Lung (tissue), 12 donors: ENCODE measurements around the gene ZNF23. TPM values are rescaled to one million over a fixed set of nuclear protein-coding genes. Genes with fewer than 3 reads are reported as not detected.

Source experiments
- ATAC-seq: fragments of 200-7000 bp; cut with Tn5 transposase; one replicate; pipeline ENCODE4 v1.9.1; 2020; ENCODE audit warnings: moderate number of reproducible peaks; ENCODE audit not compliant: insufficient read depth, low FRiP score
- DNase-seq, 3 donors: peaks; one replicate each; pipeline ENCODE4 v3.0.0-alpha.2; 2013 to 2017
- H3K27ac ChIP-seq, 2 donors: one replicate each; pipeline ENCODE4 v1.5.1; 2013; ENCODE audit warnings: mild to moderate bottlenecking in 2 of 2, moderate library complexity in 2 of 2, control low read depth in 1 of 2, inconsistent platforms in 1 of 2, low read depth in 1 of 2, low read length in 1 of 2
- H3K27me3 ChIP-seq, 3 donors: one replicate each; pipeline ENCODE4 v1.5.1; 2013; ENCODE audit warnings: low read length in 2 of 3; ENCODE audit not compliant: control insufficient read depth in 3 of 3, insufficient read depth in 3 of 3
- H3K36me3 ChIP-seq, 4 donors: one replicate each; pipeline ENCODE4 v1.5.1; 2013; ENCODE audit warnings: low read length in 4 of 4, mild to moderate bottlenecking in 1 of 4, moderate library complexity in 1 of 4; ENCODE audit not compliant: control insufficient read depth in 4 of 4, insufficient read depth in 4 of 4
- H3K4me1 ChIP-seq, 5 donors: one replicate each; pipeline ENCODE4 v1.5.1; 2013; ENCODE audit warnings: low read length in 5 of 5, mild to moderate bottlenecking in 2 of 5, moderate library complexity in 1 of 5; ENCODE audit not compliant: control insufficient read depth in 5 of 5, insufficient read depth in 5 of 5
- H3K4me3 ChIP-seq: one replicate; pipeline ENCODE4 v1.5.1; 2013; ENCODE audit warnings: mild to moderate bottlenecking, control low read depth, moderate library complexity
- H3K9ac ChIP-seq, 2 donors: one replicate each; pipeline ENCODE4 v1.5.1; 2013; ENCODE audit warnings: low read length in 2 of 2, control low read depth in 1 of 2; ENCODE audit not compliant: insufficient read depth in 1 of 2
- H3K9me3 ChIP-seq, 4 donors: one replicate each; pipeline ENCODE4 v1.5.1; 2013; ENCODE audit warnings: low read length in 3 of 4, mild to moderate bottlenecking in 1 of 4, moderate library complexity in 1 of 4; ENCODE audit not compliant: control insufficient read depth in 4 of 4, insufficient read depth in 3 of 4
- WGBS, 2 donors: extraction: QIAGEN DNeasy Blood & Tissue Kit; methylation state at CpG; one replicate each; pipeline ENCODE4 v1.1.7; 2013; 5-methylcytosine and 5-hydroxymethylcytosine counted together
- polyA plus RNA-seq, 2 donors: library from polyadenylated mRNA; stranded (reverse); fragments of 200-250 nt; gene quantifications; one replicate each; pipeline ENCODE4 v1.2.1, GENCODE V29; 2013
- total RNA-seq, 2 donors: library from RNA; depleted of rRNA in 1 of 2; stranded (reverse); fragments of >200 nt in 1 of 2; gene quantifications; one replicate each; pipeline ENCODE4 v1.2.1, GENCODE V29; 2014 to 2021
- TF ChIP-seq, protein P1 (sequence below): IDR thresholded peaks from 2 replicates; pipeline ENCODE4 v1.5.1; 2012; ENCODE audit warnings: mild to moderate bottlenecking; ENCODE audit errors: control extremely low read depth, extremely low read depth
- donor health status: control.
- donor health status: control.
- donor health status: Bipolar disorder and iron deficiency.
- donor health status: healthy.
- donor health status: DM: yes; HTN: yes; CAD: no.

The ZNF23 gene
- total and polyA plus RNA-seq, 4 donors: 4.9 to 14.5 (median 10.9) TPM

- 67 to 73% methylated on average over 4 of the region's 4 CpGs for WGBS, 2 donors
- TF ChIP-seq, protein P1, sequence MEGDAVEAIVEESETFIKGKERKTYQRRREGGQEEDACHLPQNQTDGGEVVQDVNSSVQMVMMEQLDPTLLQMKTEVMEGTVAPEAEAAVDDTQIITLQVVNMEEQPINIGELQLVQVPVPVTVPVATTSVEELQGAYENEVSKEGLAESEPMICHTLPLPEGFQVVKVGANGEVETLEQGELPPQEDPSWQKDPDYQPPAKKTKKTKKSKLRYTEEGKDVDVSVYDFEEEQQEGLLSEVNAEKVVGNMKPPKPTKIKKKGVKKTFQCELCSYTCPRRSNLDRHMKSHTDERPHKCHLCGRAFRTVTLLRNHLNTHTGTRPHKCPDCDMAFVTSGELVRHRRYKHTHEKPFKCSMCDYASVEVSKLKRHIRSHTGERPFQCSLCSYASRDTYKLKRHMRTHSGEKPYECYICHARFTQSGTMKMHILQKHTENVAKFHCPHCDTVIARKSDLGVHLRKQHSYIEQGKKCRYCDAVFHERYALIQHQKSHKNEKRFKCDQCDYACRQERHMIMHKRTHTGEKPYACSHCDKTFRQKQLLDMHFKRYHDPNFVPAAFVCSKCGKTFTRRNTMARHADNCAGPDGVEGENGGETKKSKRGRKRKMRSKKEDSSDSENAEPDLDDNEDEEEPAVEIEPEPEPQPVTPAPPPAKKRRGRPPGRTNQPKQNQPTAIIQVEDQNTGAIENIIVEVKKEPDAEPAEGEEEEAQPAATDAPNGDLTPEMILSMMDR: no peak
- Histone ChIP-seq H3K27ac (no peak overlapping the region), H3K36me3 (no peaks in the 10 kb centered on the region), H3K27me3 (peaks cover 0 to 19% (median 3%) of the 10 kb centered on the region in 3 donors), H3K4me1 (no peaks in the 10 kb centered on the region), H3K4me3 (no peak overlapping the region), H3K9me3 (peaks cover 0 to 12% (median 0%) of the 10 kb centered on the region in 4 donors), H3K9ac (no peak overlapping the region)
- no peak for ATAC-seq
- DNase-seq: no peak
Measured at GRCh38 chr16:71404364-71404763, 57.7 kb downstream of the ZNF23 start.

GRCh38 chr16:71402674-71403073 is 59.4 kb downstream of the ZNF23 start:
- TF ChIP-seq, protein P1: no peak
- ATAC-seq (no peak), DNase-seq (no peak)
- WGBS, 2 donors: 66 to 75% methylated on average over 11 of the region's 11 CpGs
- H3K27me3 ChIP-seq: peaks cover 0 to 6% (median 1%) of the 10 kb centered on the region in 3 donors
- H3K9ac ChIP-seq: no peak overlapping the region
- peaks cover 0 to 12% (median 0%) of the 10 kb centered on the region in 4 donors for H3K9me3 ChIP-seq
- no peak overlapping the region for H3K4me3 ChIP-seq
- no peaks in the 10 kb centered on the region for H3K4me1 ChIP-seq
- no peaks in the 10 kb centered on the region for H3K36me3 ChIP-seq
- H3K27ac ChIP-seq: no peak overlapping the region

GRCh38 chr16:71402007-71402406 is 60.0 kb downstream of the ZNF23 start:
- no peak for DNase-seq
- TF ChIP-seq, protein P1: no peak
- WGBS, 2 donors: 68 to 76% methylated on average over 6 of the region's 6 CpGs
- peaks cover 0 to 4% (median 2%) of the 10 kb centered on the region in 3 donors for H3K27me3 ChIP-seq
- H3K4me3 ChIP-seq: no peak overlapping the region
- H3K9me3 ChIP-seq: peaks cover 0 to 12% (median 0%) of the 10 kb centered on the region in 4 donors
- no peak overlapping the region for H3K27ac ChIP-seq
- no peak for ATAC-seq
- H3K36me3 ChIP-seq: no peaks in the 10 kb centered on the region
- H3K9ac ChIP-seq: no peak overlapping the region
- no peaks in the 10 kb centered on the region for H3K4me1 ChIP-seq
